ENCODE results near the gene N4BP2L2. TPM values are rescaled to one million over a fixed set of nuclear protein-coding genes. Genes with fewer than 3 reads are reported as not detected.
"Not testable (repeated sequence)": the region's sequence is repeated elsewhere in the genome, so short reads cannot be mapped to it uniquely, and the experiment has no call there.

Gene N4BP2L2
- total RNA-seq (2014; rRNA removed; shearing (Covaris generic)) = 83.6 and 99.2 TPM in 2 replicates
- polyA plus RNA-seq (2014; cell fraction: nucleus; rRNA removed) = 75.1 and 105 TPM in 2 replicates

GRCh38 chr13:32538621-32539246 lies at the start of gene N4BP2L2:
N4BP2L2 (minus strand) TSS chr13:32538795; CDS start chr13:32537027, 1,768 bp downstream.
- peak; percentile 92 for DNase-seq (ENCODE audit: extremely low read depth, low read depth)

- DNase-seq (ENCODE audit: extremely low read depth, low read depth) = no peak
Measured at GRCh38 chr13:32587811-32588170, 49.2 kb upstream of the N4BP2L2 start.

- peak; percentile 14 for DNase-seq (ENCODE audit: extremely low read depth, low read depth)
Measured at GRCh38 chr13:32587011-32587810, 48.6 kb upstream of the N4BP2L2 start.

GRCh38 chr13:32586080-32586900 lies 47.7 kb upstream of the N4BP2L2 start, which contains the start of gene PDS5B:
PDS5B (plus strand) TSS chr13:32586452; CDS start chr13:32648773, 62,321 bp downstream.
- DNase-seq (ENCODE audit: extremely low read depth, low read depth) = peak; percentile 87

GRCh38 chr13:32585550-32586079 lies 47.0 kb upstream of the N4BP2L2 start:
- DNase-seq (ENCODE audit: extremely low read depth, low read depth) = no peak

- DNase-seq (ENCODE audit: extremely low read depth, low read depth) = no peak
Measured at GRCh38 chr13:32582991-32583390, 44.4 kb upstream of the N4BP2L2 start.

GRCh38 chr13:32582281-32582680 lies 43.7 kb upstream of the N4BP2L2 start:
- DNase-seq (ENCODE audit: extremely low read depth, low read depth) = no peak

- DNase-seq (ENCODE audit: extremely low read depth, low read depth) = no peak
Measured at GRCh38 chr13:32581177-32581786, 42.7 kb upstream of the N4BP2L2 start.

GRCh38 chr13:32577032-32577431 lies 38.4 kb upstream of the N4BP2L2 start:
- DNase-seq (ENCODE audit: extremely low read depth, low read depth) = no peak

GRCh38 chr13:32575687-32576086 lies 37.1 kb upstream of the N4BP2L2 start:
- DNase-seq (ENCODE audit: extremely low read depth, low read depth) = not testable (repeated sequence)

- not testable (repeated sequence) for DNase-seq (ENCODE audit: extremely low read depth, low read depth)
Measured at GRCh38 chr13:32560842-32561241, 22.2 kb upstream of the N4BP2L2 start.

GRCh38 chr13:32555613-32556012 lies 17.0 kb upstream of the N4BP2L2 start:
- DNase-seq (ENCODE audit: extremely low read depth, low read depth) = no peak

GRCh38 chr13:32553720-32554119 lies 15.1 kb upstream of the N4BP2L2 start:
- no peak for DNase-seq (ENCODE audit: extremely low read depth, low read depth)

- DNase-seq (ENCODE audit: extremely low read depth, low read depth) = no peak
Measured at GRCh38 chr13:32549788-32550187, 11.2 kb upstream of the N4BP2L2 start.

GRCh38 chr13:32548837-32549236 lies 10.2 kb upstream of the N4BP2L2 start:
- no peak for DNase-seq (ENCODE audit: extremely low read depth, low read depth)

GRCh38 chr13:32545083-32545482 lies 6.5 kb upstream of the N4BP2L2 start:
- no peak for DNase-seq (ENCODE audit: extremely low read depth, low read depth)

GRCh38 chr13:32542221-32542620 lies 3.6 kb upstream of the N4BP2L2 start:
- no peak for DNase-seq (ENCODE audit: extremely low read depth, low read depth)

GRCh38 chr13:32538143-32538620 lies 413 bp downstream of the N4BP2L2 start:
- DNase-seq (ENCODE audit: extremely low read depth, low read depth) = peak; percentile 3

GRCh38 chr13:32537580-32538142 lies 934 bp downstream of the N4BP2L2 start:
- no peak for DNase-seq (ENCODE audit: extremely low read depth, low read depth)

- no peak for DNase-seq (ENCODE audit: extremely low read depth, low read depth)
Measured at GRCh38 chr13:32535748-32536147, 2.8 kb downstream of the N4BP2L2 start.
